Measurements from ENCODE around the gene CLEC16A. TPM values are rescaled to one million over a fixed set of nuclear protein-coding genes. Genes with fewer than 3 reads are reported as not detected.
A peak's percentile ranks its signal among the peaks of the same experiment; 100 is the strongest.

Gene CLEC16A
- total and polyA plus RNA-seq, 9 of the 15 experiments (the other 6 are each of a cell fraction or from before 2014, with no cell fraction given) = 1.00 to 22.3 (median 10.0) TPM

DNA sequence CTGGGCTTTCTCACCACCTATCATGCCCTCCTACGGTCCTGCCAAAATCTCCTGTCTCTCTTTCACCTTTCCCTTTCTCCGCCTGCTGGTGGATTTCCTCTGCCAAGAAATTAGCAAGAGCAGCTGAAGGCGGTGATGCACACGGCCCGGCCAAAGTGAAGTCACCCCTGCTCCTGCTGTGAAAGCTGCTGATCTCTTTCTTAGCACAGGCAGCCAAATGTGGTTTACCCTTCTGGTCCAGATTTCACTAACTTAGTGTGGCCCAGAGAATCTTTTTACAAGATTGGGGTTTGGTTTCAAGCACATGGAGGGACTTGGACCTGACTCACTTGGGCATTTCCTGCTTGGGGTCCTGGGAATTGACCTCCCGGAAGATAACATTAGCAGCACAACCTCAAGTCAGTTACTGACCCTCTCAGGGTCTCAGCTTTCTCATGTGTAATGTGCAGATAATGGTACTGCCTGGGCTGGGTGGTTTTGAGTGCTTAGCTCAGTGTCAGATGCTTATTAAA, 155.9 kb downstream of the CLEC16A start (continued):
- TF ChIP-seq, protein P1, sequence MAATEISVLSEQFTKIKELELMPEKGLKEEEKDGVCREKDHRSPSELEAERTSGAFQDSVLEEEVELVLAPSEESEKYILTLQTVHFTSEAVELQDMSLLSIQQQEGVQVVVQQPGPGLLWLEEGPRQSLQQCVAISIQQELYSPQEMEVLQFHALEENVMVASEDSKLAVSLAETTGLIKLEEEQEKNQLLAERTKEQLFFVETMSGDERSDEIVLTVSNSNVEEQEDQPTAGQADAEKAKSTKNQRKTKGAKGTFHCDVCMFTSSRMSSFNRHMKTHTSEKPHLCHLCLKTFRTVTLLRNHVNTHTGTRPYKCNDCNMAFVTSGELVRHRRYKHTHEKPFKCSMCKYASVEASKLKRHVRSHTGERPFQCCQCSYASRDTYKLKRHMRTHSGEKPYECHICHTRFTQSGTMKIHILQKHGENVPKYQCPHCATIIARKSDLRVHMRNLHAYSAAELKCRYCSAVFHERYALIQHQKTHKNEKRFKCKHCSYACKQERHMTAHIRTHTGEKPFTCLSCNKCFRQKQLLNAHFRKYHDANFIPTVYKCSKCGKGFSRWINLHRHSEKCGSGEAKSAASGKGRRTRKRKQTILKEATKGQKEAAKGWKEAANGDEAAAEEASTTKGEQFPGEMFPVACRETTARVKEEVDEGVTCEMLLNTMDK (IDR thresholded peaks at IDR 0.05; ENCODE audit: borderline replicate concordance, insufficient read depth, low read depth, low read length, poor library complexity, severe bottlenecking) = no peak
- TF ChIP-seq EWSR1 (IDR thresholded peaks at IDR 0.05; ENCODE audit: borderline replicate concordance, low read depth, partially characterized antibody) (no peak), ZSCAN29 (IDR thresholded peaks at IDR 0.05) (no peak), JUN (IDR thresholded peaks at IDR 0.05; ENCODE audit: borderline replicate concordance, low read depth, low read length) (0 out of 2 replicates have a peak, but pooled peaks have one; percentile 41), JUN (CRISPR knock-in tag; IDR thresholded peaks at IDR 0.05; ENCODE audit: borderline replicate concordance) (no peak; the same call in 1 of the 2 replicates), GTF2A2 (tag; IDR thresholded peaks at IDR 0.05) (no peak), STAG1 (CRISPR knock-in tag; IDR thresholded peaks at IDR 0.05; ENCODE audit: borderline replicate concordance) (no peak), EGR1 (conservative IDR thresholded peaks at IDR 0.05) (no peak), BRCA1 (IDR thresholded peaks at IDR 0.05) (no peak), BRCA1 (CRISPR knock-in tag; IDR thresholded peaks at IDR 0.05) (no peak), ZNF354B (CRISPR knock-in tag; IDR thresholded peaks at IDR 0.05) (no peak), SIN3B (IDR thresholded peaks at IDR 0.05; ENCODE audit: low read depth) (no peak), KLF13 (tag; IDR thresholded peaks at IDR 0.05; ENCODE audit: borderline replicate concordance, low read depth) (no peak)
- TF ChIP-seq, protein P2, sequence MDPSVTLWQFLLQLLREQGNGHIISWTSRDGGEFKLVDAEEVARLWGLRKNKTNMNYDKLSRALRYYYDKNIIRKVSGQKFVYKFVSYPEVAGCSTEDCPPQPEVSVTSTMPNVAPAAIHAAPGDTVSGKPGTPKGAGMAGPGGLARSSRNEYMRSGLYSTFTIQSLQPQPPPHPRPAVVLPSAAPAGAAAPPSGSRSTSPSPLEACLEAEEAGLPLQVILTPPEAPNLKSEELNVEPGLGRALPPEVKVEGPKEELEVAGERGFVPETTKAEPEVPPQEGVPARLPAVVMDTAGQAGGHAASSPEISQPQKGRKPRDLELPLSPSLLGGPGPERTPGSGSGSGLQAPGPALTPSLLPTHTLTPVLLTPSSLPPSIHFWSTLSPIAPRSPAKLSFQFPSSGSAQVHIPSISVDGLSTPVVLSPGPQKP (CRISPR knock-in tag; IDR thresholded peaks at IDR 0.05) = no peak
- TF ChIP-seq, protein P3, sequence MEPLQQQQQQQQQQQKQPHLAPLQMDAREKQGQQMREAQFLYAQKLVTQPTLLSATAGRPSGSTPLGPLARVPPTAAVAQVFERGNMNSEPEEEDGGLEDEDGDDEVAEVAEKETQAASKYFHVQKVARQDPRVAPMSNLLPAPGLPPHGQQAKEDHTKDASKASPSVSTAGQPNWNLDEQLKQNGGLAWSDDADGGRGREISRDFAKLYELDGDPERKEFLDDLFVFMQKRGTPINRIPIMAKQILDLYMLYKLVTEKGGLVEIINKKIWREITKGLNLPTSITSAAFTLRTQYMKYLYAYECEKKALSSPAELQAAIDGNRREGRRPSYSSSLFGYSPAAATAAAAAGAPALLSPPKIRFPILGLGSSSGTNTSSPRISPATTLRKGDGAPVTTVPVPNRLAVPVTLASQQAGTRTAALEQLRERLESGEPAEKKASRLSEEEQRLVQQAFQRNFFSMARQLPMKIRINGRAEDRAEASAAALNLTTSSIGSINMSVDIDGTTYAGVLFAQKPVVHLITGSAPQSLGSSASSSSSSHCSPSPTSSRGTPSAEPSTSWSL (CRISPR knock-in tag; IDR thresholded peaks at IDR 0.05; ENCODE audit: borderline replicate concordance) = no peak
- TF ChIP-seq, protein P4, sequence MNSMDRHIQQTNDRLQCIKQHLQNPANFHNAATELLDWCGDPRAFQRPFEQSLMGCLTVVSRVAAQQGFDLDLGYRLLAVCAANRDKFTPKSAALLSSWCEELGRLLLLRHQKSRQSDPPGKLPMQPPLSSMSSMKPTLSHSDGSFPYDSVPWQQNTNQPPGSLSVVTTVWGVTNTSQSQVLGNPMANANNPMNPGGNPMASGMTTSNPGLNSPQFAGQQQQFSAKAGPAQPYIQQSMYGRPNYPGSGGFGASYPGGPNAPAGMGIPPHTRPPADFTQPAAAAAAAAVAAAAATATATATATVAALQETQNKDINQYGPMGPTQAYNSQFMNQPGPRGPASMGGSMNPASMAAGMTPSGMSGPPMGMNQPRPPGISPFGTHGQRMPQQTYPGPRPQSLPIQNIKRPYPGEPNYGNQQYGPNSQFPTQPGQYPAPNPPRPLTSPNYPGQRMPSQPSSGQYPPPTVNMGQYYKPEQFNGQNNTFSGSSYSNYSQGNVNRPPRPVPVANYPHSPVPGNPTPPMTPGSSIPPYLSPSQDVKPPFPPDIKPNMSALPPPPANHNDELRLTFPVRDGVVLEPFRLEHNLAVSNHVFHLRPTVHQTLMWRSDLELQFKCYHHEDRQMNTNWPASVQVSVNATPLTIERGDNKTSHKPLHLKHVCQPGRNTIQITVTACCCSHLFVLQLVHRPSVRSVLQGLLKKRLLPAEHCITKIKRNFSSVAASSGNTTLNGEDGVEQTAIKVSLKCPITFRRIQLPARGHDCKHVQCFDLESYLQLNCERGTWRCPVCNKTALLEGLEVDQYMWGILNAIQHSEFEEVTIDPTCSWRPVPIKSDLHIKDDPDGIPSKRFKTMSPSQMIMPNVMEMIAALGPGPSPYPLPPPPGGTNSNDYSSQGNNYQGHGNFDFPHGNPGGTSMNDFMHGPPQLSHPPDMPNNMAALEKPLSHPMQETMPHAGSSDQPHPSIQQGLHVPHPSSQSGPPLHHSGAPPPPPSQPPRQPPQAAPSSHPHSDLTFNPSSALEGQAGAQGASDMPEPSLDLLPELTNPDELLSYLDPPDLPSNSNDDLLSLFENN (IDR thresholded peaks at IDR 0.05; ENCODE audit: low read depth in 2 of 2, low read length in 2 of 2) = peak in 1 of 2 experiments; percentile 77; a peak in 2 of 4 replicates
- TF ChIP-seq, protein P5, sequence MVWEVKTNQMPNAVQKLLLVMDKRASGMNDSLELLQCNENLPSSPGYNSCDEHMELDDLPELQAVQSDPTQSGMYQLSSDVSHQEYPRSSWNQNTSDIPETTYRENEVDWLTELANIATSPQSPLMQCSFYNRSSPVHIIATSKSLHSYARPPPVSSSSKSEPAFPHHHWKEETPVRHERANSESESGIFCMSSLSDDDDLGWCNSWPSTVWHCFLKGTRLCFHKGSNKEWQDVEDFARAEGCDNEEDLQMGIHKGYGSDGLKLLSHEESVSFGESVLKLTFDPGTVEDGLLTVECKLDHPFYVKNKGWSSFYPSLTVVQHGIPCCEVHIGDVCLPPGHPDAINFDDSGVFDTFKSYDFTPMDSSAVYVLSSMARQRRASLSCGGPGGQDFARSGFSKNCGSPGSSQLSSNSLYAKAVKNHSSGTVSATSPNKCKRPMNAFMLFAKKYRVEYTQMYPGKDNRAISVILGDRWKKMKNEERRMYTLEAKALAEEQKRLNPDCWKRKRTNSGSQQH (CRISPR knock-in tag; IDR thresholded peaks at IDR 0.05) = no peak
- TF ChIP-seq, protein P6, sequence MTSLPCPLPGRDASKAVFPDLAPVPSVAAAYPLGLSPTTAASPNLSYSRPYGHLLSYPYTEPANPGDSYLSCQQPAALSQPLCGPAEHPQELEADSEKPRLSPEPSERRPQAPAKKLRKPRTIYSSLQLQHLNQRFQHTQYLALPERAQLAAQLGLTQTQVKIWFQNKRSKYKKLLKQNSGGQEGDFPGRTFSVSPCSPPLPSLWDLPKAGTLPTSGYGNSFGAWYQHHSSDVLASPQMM (CRISPR knock-in tag; IDR thresholded peaks at IDR 0.05) = no peak

All from K562 (cell line).